ENCODE results near the gene TERB1.

Gene TERB1

GRCh38 chr16:66750279-66751052 lies 50.9 kb downstream of the TERB1 start:
- H3K36me3 ChIP-seq (ENCODE audit: control insufficient read depth, insufficient read depth, low read length) = peaks cover 52% of the 10 kb centered on the region
- H3K4me1 ChIP-seq (ENCODE audit: control insufficient read depth, insufficient read depth, low read length, poor library complexity, severe bottlenecking) = peaks cover 19% of the 10 kb centered on the region
- WGBS, 2 experiments (ENCODE audit: insufficient coverage in 2 of 2) = 26 to 36% methylated on average over 8 to 12 of the region's 12 CpGs
- H3K4me3 ChIP-seq (ENCODE audit: extremely low read depth, insufficient read depth, low read length, poor library complexity, severe bottlenecking) = peak overlapping the region; percentile 100
- H3K9me3 ChIP-seq (ENCODE audit: control insufficient read depth, low read length) = no peaks in the 10 kb centered on the region
- H3K27ac ChIP-seq (ENCODE audit: low read depth, low read length, severe bottlenecking) = peak overlapping the region; percentile 94

GRCh38 chr16:66746682-66747081 lies 54.7 kb downstream of the TERB1 start:
- Histone ChIP-seq H3K4me1 (ENCODE audit: control insufficient read depth, insufficient read depth, low read length, poor library complexity, severe bottlenecking) (peaks cover 30% of the 10 kb centered on the region), H3K27ac (ENCODE audit: low read depth, low read length, severe bottlenecking) (no peak overlapping the region), H3K36me3 (ENCODE audit: control insufficient read depth, insufficient read depth, low read length) (peaks cover 87% of the 10 kb centered on the region), H3K4me3 (ENCODE audit: extremely low read depth, insufficient read depth, low read length, poor library complexity, severe bottlenecking) (no peak overlapping the region), H3K9me3 (ENCODE audit: control insufficient read depth, low read length) (no peaks in the 10 kb centered on the region)
- 82% methylated on average over 1 of the region's 1 CpG; no CpG with 5 or more reads in 1 of the 2 experiments for WGBS, 2 experiments (ENCODE audit: insufficient coverage in 2 of 2)

- Histone ChIP-seq H3K27ac (ENCODE audit: low read depth, low read length, severe bottlenecking) (no peak overlapping the region), H3K36me3 (ENCODE audit: control insufficient read depth, insufficient read depth, low read length) (peaks cover 91% of the 10 kb centered on the region), H3K4me3 (ENCODE audit: extremely low read depth, insufficient read depth, low read length, poor library complexity, severe bottlenecking) (no peak overlapping the region), H3K9me3 (ENCODE audit: control insufficient read depth, low read length) (no peaks in the 10 kb centered on the region), H3K4me1 (ENCODE audit: control insufficient read depth, insufficient read depth, low read length, poor library complexity, severe bottlenecking) (peaks cover 34% of the 10 kb centered on the region)
- 100% methylated on average over 2 to 3 of the region's 3 CpGs for WGBS, 2 experiments (ENCODE audit: insufficient coverage in 2 of 2)
These were observed 55.3 kb downstream of the TERB1 start for GRCh38 chr16:66746048-66746447.

GRCh38 chr16:66741950-66742808 lies 59.2 kb downstream of the TERB1 start:
- Histone ChIP-seq H3K27ac (ENCODE audit: low read depth, low read length, severe bottlenecking) (peak overlapping the region; percentile 91), H3K4me1 (ENCODE audit: control insufficient read depth, insufficient read depth, low read length, poor library complexity, severe bottlenecking) (peaks cover 22% of the 10 kb centered on the region), H3K9me3 (ENCODE audit: control insufficient read depth, low read length) (no peaks in the 10 kb centered on the region), H3K4me3 (ENCODE audit: extremely low read depth, insufficient read depth, low read length, poor library complexity, severe bottlenecking) (no peak overlapping the region), H3K36me3 (ENCODE audit: control insufficient read depth, insufficient read depth, low read length) (peaks cover 94% of the 10 kb centered on the region)
- 84 to 100% methylated on average over 6 to 7 of the region's 10 CpGs for WGBS, 2 experiments (ENCODE audit: insufficient coverage in 2 of 2)

GRCh38 chr16:66741169-66741900 lies 60.0 kb downstream of the TERB1 start:
- Histone ChIP-seq H3K36me3 (ENCODE audit: control insufficient read depth, insufficient read depth, low read length) (peaks cover 94% of the 10 kb centered on the region), H3K4me3 (ENCODE audit: extremely low read depth, insufficient read depth, low read length, poor library complexity, severe bottlenecking) (no peak overlapping the region), H3K9me3 (ENCODE audit: control insufficient read depth, low read length) (no peaks in the 10 kb centered on the region), H3K4me1 (ENCODE audit: control insufficient read depth, insufficient read depth, low read length, poor library complexity, severe bottlenecking) (peaks cover 22% of the 10 kb centered on the region), H3K27ac (ENCODE audit: low read depth, low read length, severe bottlenecking) (peak overlapping the region; percentile 91)
- WGBS, 2 experiments (ENCODE audit: insufficient coverage in 2 of 2) = 78 to 84% methylated on average over 5 to 8 of the region's 10 CpGs

GRCh38 chr16:66740533-66740932 lies 60.9 kb downstream of the TERB1 start:
- no peak overlapping the region for H3K4me3 ChIP-seq (ENCODE audit: extremely low read depth, insufficient read depth, low read length, poor library complexity, severe bottlenecking)
- peaks cover 22% of the 10 kb centered on the region for H3K4me1 ChIP-seq (ENCODE audit: control insufficient read depth, insufficient read depth, low read length, poor library complexity, severe bottlenecking)
- peak overlapping the region; percentile 91 for H3K27ac ChIP-seq (ENCODE audit: low read depth, low read length, severe bottlenecking)
- WGBS, 2 experiments (ENCODE audit: insufficient coverage in 2 of 2) = 78 to 94% methylated on average over 2 of the region's 2 CpGs
- H3K9me3 ChIP-seq (ENCODE audit: control insufficient read depth, low read length) = no peaks in the 10 kb centered on the region
- peaks cover 94% of the 10 kb centered on the region for H3K36me3 ChIP-seq (ENCODE audit: control insufficient read depth, insufficient read depth, low read length)

GRCh38 chr16:66740010-66740409 lies 61.4 kb downstream of the TERB1 start:
- no peak overlapping the region for H3K4me3 ChIP-seq (ENCODE audit: extremely low read depth, insufficient read depth, low read length, poor library complexity, severe bottlenecking)
- no peaks in the 10 kb centered on the region for H3K9me3 ChIP-seq (ENCODE audit: control insufficient read depth, low read length)
- no peak overlapping the region for H3K27ac ChIP-seq (ENCODE audit: low read depth, low read length, severe bottlenecking)
- peaks cover 94% of the 10 kb centered on the region for H3K36me3 ChIP-seq (ENCODE audit: control insufficient read depth, insufficient read depth, low read length)
- WGBS, 2 experiments (ENCODE audit: insufficient coverage in 2 of 2) = no CpG with 5 or more reads among the region's 2 CpGs
- H3K4me1 ChIP-seq (ENCODE audit: control insufficient read depth, insufficient read depth, low read length, poor library complexity, severe bottlenecking) = peaks cover 22% of the 10 kb centered on the region

- Histone ChIP-seq H3K4me3 (ENCODE audit: extremely low read depth, insufficient read depth, low read length, poor library complexity, severe bottlenecking) (no peak overlapping the region), H3K36me3 (ENCODE audit: control insufficient read depth, insufficient read depth, low read length) (peaks cover 99% of the 10 kb centered on the region), H3K4me1 (ENCODE audit: control insufficient read depth, insufficient read depth, low read length, poor library complexity, severe bottlenecking) (peaks cover 6% of the 10 kb centered on the region), H3K9me3 (ENCODE audit: control insufficient read depth, low read length) (no peaks in the 10 kb centered on the region), H3K27ac (ENCODE audit: low read depth, low read length, severe bottlenecking) (no peak overlapping the region)
- 90 to 93% methylated on average over 3 of the region's 4 CpGs for WGBS, 2 experiments (ENCODE audit: insufficient coverage in 2 of 2)
These were observed 65.5 kb downstream of the TERB1 start for GRCh38 chr16:66735891-66736290.

GRCh38 chr16:66731101-66731500 lies 70.3 kb downstream of the TERB1 start:
- Histone ChIP-seq H3K4me1 (ENCODE audit: control insufficient read depth, insufficient read depth, low read length, poor library complexity, severe bottlenecking) (no peaks in the 10 kb centered on the region), H3K36me3 (ENCODE audit: control insufficient read depth, insufficient read depth, low read length) (peaks cover 98% of the 10 kb centered on the region), H3K4me3 (ENCODE audit: extremely low read depth, insufficient read depth, low read length, poor library complexity, severe bottlenecking) (no peak overlapping the region)

GRCh38 chr16:66728804-66729203 lies 72.6 kb downstream of the TERB1 start:
- Histone ChIP-seq H3K4me3 (ENCODE audit: extremely low read depth, insufficient read depth, low read length, poor library complexity, severe bottlenecking) (no peak overlapping the region), H3K4me1 (ENCODE audit: control insufficient read depth, insufficient read depth, low read length, poor library complexity, severe bottlenecking) (no peaks in the 10 kb centered on the region), H3K36me3 (ENCODE audit: control insufficient read depth, insufficient read depth, low read length) (peaks cover 98% of the 10 kb centered on the region), H3K27ac (ENCODE audit: low read depth, low read length, severe bottlenecking) (no peak overlapping the region), H3K9me3 (ENCODE audit: control insufficient read depth, low read length) (no peaks in the 10 kb centered on the region)
- 94 to 97% methylated on average over 3 of the region's 4 CpGs for WGBS, 2 experiments (ENCODE audit: insufficient coverage in 2 of 2)

More at GRCh38 chr16:66731101-66731500, 70.3 kb downstream of the TERB1 start:
- H3K27ac ChIP-seq (ENCODE audit: low read depth, low read length, severe bottlenecking) = no peak overlapping the region
- H3K9me3 ChIP-seq (ENCODE audit: control insufficient read depth, low read length) = no peaks in the 10 kb centered on the region
- 76 to 83% methylated on average over 5 to 7 of the region's 7 CpGs for WGBS, 2 experiments (ENCODE audit: insufficient coverage in 2 of 2)
